Transverse colon (tissue), 4 donors: ENCODE measurements around the gene TYRO3.

Experiments
- EP300 ChIP-seq: sonication (generic); formaldehyde crosslinking; IDR thresholded peaks from one replicate; pipeline ENCODE4 v1.6.1; 2017; ENCODE audit warnings: antibody characterized with exemption, low read depth
- POLR2A ChIP-seq: fragments of 450-650 bp; IDR thresholded peaks from one replicate; pipeline ENCODE4 v1.6.1; 2016; ENCODE audit warnings: antibody characterized with exemption, mild to moderate bottlenecking, moderate library complexity
- POLR2AphosphoS5 ChIP-seq, 3 donors: sonication (generic); formaldehyde crosslinking; IDR thresholded peaks; one replicate each; pipeline ENCODE4 v1.6.1; 2016; ENCODE audit warnings: antibody characterized with exemption in 3 of 3
- TF ChIP-seq, protein P1 (sequence below), 5 experiments: fragments of 200-600 bp in 3 of 5; fragments of 450-650 bp in 2 of 5; sonication (generic) in 3 of 5; IDR thresholded peaks; 1 replicate in 2 of 5; 2 replicates in 3 of 5; pipeline ENCODE4 v1.5.1; 2016 to 2017; ENCODE audit warnings: antibody characterized with exemption in 5 of 5, inconsistent platforms in 3 of 5, mild to moderate bottlenecking in 2 of 5, moderate library complexity in 1 of 5

- TF ChIP-seq POLR2AphosphoS5 (IDR thresholded peaks at IDR 0.05) (no peak), POLR2A (no peak), EP300 (no peak)
- TF ChIP-seq, protein P1, sequence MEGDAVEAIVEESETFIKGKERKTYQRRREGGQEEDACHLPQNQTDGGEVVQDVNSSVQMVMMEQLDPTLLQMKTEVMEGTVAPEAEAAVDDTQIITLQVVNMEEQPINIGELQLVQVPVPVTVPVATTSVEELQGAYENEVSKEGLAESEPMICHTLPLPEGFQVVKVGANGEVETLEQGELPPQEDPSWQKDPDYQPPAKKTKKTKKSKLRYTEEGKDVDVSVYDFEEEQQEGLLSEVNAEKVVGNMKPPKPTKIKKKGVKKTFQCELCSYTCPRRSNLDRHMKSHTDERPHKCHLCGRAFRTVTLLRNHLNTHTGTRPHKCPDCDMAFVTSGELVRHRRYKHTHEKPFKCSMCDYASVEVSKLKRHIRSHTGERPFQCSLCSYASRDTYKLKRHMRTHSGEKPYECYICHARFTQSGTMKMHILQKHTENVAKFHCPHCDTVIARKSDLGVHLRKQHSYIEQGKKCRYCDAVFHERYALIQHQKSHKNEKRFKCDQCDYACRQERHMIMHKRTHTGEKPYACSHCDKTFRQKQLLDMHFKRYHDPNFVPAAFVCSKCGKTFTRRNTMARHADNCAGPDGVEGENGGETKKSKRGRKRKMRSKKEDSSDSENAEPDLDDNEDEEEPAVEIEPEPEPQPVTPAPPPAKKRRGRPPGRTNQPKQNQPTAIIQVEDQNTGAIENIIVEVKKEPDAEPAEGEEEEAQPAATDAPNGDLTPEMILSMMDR (IDR thresholded peaks at IDR 0.05) = no peak
Measured at GRCh38 chr15:41550066-41550775, 8.8 kb upstream of the TYRO3 start.
